Anterior cingulate cortex (tissue), 58 donors: Measurements from ENCODE around the gene KRTAP29-1.
"Not testable (repeated sequence)": the region's sequence is repeated elsewhere in the genome, so short reads cannot be mapped to it uniquely, and the experiment has no call there.

Experiments used
- DNase-seq, 58 donors: peaks; one replicate each; lab custom pipeline; 2025; lab: John Stamatoyannopoulos, UW

KRTAP29-1 gene

DNA sequence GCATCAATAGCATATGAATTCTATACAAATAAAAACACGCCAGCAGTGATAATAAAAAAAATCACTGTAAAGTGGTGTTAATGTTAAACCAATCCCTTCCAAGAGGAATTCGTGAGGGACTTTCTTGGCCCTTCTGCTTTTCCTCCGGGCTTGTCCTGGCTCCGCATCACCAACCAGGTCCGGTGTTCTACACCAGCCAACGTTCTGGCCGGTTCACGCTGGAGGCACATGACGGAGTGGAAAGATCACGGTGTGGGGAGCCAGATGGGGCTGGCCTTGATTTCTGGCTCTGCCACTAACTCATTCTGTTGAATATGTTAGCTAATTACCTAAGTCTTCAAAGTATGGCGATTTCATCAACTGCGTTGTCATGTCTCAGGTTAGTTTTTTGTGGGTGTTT, 1.4 kb upstream of the KRTAP29-1 start:
- no peak for DNase-seq

DNA sequence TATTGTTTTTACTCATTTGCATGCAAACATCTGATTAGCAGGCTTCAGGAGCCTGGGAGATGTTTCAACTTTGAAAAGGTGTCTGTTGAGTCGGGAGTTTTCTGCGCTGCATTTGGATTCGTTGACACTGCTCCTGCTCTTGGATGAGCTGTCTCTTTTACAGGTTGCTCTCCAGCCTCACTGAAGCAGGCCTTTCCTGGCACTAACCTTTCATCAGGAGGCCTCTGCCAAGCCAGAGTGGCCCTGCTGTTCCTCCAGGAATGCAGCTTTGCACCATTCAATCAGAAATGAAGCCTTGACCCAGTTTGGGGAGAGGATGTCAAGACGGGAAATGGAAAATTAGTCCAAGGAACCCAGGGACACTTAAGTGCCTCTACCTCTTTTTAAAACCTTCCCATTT, 330 bp upstream of the KRTAP29-1 start:
- DNase-seq = no peak

DNA sequence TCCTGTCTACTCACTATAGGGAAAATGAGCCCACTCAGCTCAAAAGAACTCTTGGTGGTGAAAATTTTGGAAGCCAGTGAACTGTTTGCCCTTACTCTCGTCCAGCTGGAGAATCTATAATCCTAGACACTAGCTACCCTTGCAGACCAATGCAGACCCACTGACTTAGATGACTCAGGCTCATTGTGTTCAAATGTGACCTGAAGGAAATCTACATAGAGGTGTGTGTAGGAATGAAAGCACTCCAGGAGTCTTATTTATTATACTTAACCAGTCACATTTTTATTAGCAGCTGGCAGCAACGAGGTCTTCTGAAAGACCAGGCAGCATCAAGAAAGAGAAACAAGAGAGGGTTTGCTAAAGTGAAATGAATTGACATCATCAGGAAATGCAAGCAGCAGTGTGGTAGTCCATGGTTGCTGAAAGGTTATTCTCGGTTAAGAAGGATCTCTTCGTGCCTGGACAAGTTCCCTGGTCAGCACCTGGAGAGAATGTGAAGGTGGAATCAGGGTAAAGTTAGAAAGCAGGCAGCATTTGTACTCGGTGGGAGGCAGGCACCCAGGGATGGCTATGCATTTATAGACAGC, 1.4 kb downstream of the KRTAP29-1 start:
- no peak for DNase-seq

DNA sequence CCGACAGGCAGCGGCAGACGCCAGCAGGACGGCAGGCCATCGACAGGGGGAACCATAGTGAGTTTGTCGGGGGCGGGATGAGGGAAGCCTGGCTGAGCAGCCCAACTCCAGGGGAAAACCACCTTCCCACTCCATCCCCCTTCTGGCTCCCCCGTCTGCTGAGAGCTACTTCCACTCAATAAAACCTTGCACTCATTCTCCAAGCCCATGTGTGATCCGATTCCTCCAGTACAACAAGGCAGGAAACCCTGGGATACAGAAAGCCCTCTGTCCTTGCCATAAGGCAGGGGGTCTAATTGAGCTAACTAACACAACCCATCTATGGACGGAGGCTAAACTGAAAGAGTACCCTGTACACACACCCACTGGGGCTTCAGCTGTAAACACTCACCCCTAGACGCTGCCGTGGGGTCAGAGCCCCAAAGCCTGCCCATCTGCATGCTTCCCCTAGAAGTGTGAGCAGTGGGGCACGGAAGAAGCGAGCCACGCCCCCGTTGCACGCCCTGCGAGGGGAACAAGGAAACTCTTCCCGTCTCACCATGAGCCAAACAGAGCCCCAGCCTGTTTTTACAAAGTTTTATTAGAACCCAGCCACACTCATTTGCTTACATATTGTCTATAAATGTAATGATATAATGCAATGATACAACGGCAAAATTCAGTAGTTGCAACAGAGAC, 4.1 kb downstream of the KRTAP29-1 start:
- DNase-seq = no peak

DNA sequence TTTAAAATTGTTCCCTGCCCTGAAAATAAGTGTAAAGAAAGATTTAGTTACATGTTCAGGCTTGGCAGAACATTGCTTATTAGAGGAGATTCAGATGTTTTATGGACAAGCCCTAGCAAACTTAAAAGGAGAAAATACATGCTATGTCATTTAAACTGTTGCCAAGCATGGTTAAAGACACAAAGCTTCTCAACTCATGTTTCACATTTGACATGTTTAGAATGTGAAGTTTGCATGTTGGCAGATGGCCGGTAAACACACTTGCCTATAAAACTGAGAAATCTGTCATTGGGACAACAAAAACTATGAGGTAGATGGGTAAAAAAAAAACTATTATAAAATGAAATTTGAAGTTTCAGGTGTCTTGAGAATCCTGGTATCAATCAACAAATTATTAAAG, 5.8 kb downstream of the KRTAP29-1 start:
- no peak for DNase-seq

DNA sequence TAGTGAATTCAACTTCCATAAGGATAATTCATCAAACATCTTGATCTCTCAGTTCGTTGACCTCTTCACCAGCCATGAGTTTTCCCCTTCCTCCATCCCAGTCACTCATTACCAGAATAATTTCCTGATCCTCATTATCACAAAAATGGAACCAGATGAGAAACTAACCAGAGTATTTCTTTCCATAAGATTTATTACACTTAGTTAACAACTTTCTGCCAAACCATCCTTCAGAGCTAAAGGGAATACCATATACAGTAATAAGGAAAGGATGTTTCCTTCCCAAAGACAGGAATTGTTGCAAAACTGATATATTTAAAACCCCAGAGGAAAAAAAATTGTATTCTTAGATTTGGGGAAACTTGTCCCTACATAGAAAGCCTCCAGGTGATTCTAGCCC, 8.6 kb downstream of the KRTAP29-1 start:
- no peak for DNase-seq

DNA sequence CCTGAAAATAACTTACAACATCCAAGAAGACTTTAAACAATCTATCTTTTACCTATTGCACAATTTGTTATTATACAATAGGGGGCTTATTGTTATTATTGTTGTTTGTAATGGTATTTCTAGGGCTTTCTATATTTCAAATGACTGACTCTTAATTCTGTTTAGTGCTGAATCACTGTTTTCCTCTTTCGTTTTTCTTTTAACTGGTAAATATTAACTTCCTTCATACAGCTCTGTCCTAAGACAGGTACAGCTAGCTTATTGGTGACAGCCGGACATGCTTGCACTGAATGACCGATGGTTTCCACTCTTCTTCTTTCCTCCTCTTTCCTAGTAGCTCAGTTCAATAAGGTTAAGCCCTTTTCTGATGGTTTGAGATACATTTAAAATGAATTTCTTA, 15.6 kb downstream of the KRTAP29-1 start:
- no peak for DNase-seq

DNA sequence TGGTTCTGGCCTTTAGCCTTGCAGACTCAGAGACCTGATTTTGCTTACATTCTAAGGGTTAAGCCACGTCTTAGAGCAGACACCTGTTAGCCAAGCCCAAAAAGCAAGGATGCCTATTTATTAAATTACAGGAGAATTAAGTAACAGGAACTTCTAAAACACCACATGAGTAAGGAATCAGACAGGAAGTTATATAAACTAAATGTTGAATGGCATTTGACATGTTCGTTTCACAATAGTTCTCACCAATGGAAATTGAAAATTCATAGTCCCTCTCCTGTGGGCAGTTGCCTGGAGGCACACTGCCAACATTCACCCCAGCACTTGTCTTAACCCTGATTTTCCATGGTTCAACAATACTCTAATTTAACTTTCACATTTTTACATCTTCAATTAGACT, 18.1 kb downstream of the KRTAP29-1 start:
- no peak for DNase-seq

DNA sequence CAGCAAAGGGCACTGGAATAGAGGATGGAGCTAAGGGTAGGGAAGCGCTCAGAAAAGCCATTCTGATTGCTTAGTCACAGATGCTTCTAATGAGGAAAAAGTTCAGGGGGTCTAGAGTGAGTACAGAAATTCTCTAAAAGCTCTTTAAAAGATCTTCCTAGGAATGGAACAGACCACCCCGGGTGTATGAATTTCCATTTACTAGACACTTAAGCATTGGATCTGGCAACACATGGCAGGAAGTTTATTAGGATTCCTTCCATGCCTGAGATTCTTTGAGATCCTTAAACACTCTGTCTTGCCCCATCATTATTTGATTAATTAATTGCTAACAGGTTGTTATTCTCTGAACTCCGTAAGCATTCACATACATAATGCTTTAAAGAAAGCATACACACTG, 18.6 kb downstream of the KRTAP29-1 start:
- DNase-seq = no peak

DNA sequence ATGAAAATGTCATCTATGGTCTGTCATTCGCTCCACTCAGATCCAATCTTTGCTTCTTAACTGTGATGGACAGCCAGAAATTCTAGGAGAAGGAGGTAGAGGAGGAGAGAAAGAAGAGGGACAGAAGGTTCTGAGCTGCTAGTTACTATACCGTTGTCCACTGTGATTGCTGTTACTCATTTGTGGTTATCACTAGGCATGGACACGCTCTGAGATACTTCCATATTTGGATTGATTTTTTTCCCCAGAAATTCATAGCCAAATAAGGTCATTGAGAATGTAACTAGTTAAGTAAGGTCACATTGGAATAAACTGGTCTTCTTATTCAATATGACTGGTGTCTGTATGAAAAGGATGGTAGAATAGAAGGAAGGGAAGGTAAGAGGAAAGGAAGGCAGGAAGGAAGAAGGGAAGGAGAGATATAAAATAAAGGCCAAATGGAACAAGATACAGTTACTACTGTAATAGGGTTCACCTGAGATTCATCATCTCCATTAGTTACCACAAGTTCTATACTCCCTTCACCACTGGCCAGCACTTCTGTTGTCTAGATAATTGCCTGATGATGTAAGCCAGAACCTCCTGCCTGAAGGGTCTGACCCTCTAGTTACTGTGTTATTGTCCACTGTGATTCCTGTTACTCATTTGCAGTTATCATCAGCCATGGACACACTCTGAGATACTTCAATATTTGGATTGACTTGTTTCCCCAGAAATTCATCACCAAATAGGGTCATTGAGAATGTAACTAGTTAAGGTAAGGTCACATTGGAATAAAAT, 24.3 kb downstream of the KRTAP29-1 start:
- DNase-seq = no peak

DNA sequence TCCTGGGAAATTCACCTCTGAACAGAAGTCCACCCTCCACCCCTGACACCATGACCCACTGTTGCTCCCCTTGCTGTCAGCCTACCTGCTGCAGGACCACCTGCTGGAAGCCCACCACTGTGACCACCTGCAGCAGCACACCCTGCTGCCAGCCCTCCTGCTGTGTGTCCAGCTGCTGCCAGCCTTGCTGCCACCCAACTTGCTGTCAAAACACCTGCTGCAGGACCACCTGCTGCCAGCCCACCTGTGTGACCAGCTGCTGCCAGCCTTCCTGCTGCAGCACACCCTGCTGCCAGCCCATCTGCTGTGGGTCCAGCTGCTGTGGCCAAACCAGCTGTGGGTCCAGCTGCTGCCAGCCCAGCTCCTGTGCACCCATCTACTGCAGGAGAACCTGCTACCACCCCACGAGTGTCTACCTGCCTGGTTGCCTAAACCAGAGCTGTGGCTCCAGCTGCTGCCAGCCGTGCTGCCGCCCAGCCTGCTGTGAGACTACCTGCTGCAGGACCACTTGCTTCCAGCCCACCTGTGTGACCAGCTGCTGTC, 26.9 kb downstream of the KRTAP29-1 start, which contains the start of gene KRTAP9-7:
Gene KRTAP9-7 (plus strand): TSS at position 51 of the 543 bp plus-strand sequence. CDS start 0 bp downstream, at position 51.
- not testable (repeated sequence) for DNase-seq

DNA sequence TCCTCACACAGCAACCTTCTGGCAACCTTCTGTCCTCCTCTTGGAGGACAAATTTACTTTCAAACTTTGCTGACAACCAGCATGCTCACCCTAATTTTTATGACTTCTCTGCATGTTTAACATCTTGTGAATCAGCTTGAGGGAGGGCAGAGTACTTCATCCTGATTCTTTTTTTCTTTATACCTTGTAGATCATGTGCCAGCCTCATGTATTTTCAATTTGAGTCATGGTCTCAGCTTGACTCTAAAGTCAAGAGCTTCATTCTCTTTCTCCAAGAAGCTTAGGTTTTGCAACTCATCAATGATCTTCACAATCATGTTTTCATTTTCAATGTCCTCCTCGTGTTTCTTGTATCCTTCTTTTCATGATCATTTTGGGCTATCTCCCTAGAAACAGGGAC, 30.8 kb downstream of the KRTAP29-1 start:
- DNase-seq = no peak

DNA sequence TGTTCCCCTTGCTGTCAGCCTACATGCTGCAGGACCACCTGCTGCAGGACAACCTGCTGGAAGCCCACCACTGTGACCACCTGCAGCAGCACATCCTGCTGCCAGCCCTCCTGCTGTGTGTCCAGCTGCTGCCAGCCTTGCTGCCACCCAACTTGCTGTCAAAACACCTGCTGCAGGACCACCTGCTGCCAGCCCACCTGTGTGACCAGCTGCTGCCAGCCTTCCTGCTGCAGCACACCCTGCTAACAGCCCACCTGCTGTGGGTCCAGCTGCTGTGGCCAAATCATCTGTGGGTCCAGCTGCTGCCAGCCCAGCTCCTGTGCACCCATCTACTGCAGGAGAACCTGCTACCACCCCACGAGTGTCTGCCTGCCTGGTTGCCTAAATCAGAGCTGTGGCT, 31.3 kb downstream of the KRTAP29-1 start:
- not testable (repeated sequence) for DNase-seq

DNA sequence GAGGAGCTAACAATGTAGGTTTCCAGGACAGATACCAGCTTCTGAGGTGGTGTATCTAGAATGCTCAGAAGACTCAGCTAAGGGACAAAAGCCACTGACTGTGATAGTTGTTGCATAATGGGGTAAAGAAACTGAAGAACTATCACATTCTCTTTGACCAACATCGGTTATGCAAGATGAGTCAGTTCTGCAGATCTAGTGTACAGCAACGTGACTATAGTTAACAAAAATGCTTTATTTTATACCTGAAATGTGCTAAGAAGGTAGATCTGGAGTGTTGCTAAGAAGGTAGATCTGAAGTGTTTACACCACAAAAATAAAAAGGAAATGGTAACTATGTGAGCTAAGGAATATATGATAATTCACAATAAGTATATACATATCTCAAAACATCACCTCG, 34.9 kb downstream of the KRTAP29-1 start:
- no peak for DNase-seq

DNA sequence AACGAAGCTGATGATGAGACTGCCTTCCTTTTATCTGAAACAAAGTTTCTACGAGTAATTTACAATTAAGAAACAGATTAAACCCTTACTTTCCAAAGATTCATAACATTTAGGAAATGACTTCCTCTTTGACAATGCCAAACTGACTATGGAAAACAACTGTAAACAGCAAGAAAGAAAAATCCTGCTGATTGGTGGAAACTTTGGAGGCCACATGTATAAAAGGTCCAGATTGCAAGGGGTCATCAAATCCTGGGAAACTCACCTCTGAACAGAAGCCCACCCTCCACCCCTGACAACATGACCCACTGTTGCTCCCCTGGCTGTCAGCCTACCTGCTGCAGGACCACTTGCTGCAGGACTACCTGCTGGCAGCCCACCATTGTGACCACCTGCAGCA, 37.6 kb downstream of the KRTAP29-1 start, which contains the start of gene KRTAP9-6:
Gene KRTAP9-6 (plus strand): TSS at position 301 of the 400 bp plus-strand sequence. CDS start 0 bp downstream, at position 301.
- no peak for DNase-seq

DNA sequence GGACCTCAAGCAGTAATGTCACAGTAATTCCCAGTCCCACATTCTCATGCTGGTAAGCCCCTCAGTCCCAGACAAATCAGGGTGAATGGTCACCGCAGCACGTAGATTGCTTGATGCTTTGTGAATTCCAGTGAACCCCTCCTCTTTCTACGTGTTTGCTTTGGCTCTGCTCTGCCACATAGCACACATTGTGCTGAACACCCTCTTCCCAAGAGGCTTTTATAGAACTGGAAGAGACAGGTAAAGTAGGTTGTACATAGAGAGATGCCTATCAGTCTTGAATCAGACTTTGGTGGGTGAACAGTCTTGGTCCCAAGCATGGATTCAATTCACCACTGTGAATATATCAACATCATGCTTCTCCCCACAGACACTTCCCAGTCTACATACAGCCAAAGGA, 38.1 kb downstream of the KRTAP29-1 start:
- DNase-seq = no peak

DNA sequence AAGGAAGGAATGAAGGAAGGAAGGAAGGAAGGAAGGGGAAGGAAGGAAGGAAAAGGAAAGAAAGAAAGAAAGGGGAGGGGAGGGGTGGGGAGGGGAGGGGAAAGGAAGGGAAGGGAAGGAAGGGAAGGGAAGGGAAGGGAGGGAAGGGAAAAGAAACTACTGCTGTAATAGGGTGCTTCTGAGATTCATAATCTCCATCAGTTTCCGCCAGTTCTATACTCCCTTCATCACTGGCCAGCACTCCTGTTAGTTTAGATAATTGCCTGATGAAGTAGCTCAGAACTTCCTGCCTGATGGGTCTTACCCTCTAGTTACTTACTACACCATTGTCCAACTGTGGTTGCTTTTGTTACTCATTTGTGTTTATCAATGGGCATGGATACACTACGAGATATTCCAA, 39.4 kb downstream of the KRTAP29-1 start:
- DNase-seq = no peak

DNA sequence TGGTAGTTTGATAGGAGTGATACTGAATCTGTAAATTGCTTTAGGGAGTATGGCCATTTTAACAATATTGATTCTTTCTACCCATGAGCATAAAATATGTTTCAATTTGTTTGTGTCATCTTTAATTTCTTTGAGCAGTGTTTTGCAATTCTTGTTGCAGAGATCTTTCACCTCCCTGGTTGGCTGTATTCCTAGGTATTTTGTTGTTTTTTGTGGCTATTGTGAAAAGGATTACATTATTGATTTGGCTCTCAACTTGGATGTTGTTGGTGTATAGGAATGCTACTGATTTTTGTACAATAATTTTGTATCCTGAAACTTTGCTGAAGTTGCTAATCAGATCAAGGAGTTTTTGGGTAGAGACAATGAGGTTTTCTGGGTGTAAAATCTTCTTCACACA, 44.2 kb downstream of the KRTAP29-1 start:
- DNase-seq = no peak

DNA sequence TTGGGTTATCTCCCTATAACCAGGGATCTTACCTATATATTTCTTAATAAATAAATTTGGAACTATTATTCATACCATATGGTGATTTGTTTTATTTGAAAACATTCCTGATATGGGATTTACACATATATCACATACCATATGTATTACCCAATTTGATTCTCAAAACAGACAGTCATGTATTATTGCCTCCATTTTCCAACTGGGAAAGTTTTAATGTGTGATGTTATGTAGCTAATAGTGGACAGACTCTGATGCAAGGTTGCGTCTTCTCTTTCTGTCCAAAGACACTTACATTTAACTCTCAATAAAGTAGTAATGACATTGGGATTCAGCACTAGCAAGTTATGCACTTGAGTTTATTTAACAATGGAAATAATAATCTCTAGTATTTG, 46.4 kb downstream of the KRTAP29-1 start:
- DNase-seq = no peak

DNA sequence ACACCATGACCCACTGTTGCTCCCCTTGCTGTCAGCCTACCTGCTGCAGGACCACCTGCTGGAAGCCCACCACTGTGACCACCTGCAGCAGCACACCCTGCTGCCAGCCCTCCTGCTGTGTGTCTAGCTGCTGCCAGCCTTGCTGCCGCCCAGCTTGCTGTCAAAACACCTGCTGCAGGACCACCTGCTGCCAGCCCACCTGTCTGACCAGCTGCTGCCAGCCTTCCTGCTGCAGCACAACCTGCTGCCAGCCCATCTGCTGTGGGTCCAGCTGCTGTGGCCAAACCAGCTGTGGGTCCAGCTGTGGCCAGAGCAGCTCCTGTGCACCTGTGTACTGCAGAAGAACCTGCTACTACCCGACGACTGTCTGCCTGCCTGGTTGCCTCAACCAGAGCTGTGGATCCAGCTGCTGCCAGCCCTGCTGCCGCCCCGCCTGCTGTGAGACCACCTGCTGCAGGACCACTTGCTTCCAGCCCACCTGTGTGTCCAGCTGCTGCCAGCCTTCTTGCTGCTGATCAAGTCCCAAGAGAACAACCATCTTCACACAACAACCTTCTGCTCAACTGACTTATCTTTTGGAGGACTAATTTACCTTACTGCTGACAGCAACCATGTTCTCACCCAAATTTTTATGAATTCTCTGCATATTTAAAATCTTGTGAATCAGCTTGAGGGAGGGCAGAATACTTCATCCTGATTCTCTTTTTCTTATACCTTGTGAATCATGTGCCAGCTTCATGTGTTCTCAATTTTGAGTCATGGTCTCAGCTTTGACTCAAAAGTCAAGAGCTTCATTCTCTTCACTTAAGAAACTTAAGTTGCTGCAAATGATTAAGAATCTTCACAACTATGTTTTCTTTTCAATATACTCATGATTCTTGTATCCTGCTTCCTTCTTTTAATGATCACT, 47.0 kb downstream of the KRTAP29-1 start, which contains the start of gene KRTAP9-9:
Gene KRTAP9-9 (plus strand): TSS at position 4 of the 910 bp plus-strand sequence.
- DNase-seq = not testable (repeated sequence)
